WTC11 (cell line): ENCODE data around the gene ADARB2.

Experiments used
- CREB1 ChIP-seq: sonication (generic); formaldehyde crosslinking; IDR thresholded peaks from 2 replicates; pipeline ENCODE4 v1.8.0; 2023; ENCODE audit warnings: mild to moderate bottlenecking, missing genetic modification reagents
- MAX ChIP-seq: sonication (generic); formaldehyde crosslinking; IDR thresholded peaks from 2 replicates; pipeline ENCODE4 v1.8.0; 2022; ENCODE audit warnings: mild to moderate bottlenecking, missing genetic modification reagents
- USF1 ChIP-seq: sonication (generic); formaldehyde crosslinking; IDR thresholded peaks from 2 replicates; pipeline ENCODE4 v1.8.0; 2022; ENCODE audit warnings: mild to moderate bottlenecking, missing genetic modification reagents
- TF ChIP-seq, protein P1 (sequence below): fragments of 200-600 bp; IDR thresholded peaks from 2 replicates; pipeline ENCODE4 v1.8.0; 2022; ENCODE audit warnings: antibody characterized with exemption

- TF ChIP-seq, protein P1, sequence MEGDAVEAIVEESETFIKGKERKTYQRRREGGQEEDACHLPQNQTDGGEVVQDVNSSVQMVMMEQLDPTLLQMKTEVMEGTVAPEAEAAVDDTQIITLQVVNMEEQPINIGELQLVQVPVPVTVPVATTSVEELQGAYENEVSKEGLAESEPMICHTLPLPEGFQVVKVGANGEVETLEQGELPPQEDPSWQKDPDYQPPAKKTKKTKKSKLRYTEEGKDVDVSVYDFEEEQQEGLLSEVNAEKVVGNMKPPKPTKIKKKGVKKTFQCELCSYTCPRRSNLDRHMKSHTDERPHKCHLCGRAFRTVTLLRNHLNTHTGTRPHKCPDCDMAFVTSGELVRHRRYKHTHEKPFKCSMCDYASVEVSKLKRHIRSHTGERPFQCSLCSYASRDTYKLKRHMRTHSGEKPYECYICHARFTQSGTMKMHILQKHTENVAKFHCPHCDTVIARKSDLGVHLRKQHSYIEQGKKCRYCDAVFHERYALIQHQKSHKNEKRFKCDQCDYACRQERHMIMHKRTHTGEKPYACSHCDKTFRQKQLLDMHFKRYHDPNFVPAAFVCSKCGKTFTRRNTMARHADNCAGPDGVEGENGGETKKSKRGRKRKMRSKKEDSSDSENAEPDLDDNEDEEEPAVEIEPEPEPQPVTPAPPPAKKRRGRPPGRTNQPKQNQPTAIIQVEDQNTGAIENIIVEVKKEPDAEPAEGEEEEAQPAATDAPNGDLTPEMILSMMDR, result no peak
- TF ChIP-seq CREB1 (CRISPR knock-in tag) (no peak), MAX (CRISPR knock-in tag) (no peak), USF1 (CRISPR knock-in tag) (no peak)
Measured at GRCh38 chr10:1431229-1431628, 306.1 kb downstream of the ADARB2 start.
